ENCODE results near the gene NRG3.

The NRG3 gene

GRCh38 chr10:82552267-82552666, 677.3 kb downstream of the NRG3 start:
- TF ChIP-seq REST (IDR thresholded peaks at IDR 0.05; ENCODE audit: insufficient replicate concordance, low read depth) (no peak), GABPA (IDR thresholded peaks at IDR 0.05; ENCODE audit: low read depth) (no peak)
- Histone ChIP-seq H3K27me3 (ENCODE audit: insufficient read depth, poor library complexity, severe bottlenecking) (no peaks in the 10 kb centered on the region), H3K27ac (replicated peaks) (no peak overlapping the region), H3K4me3 (replicated peaks; ENCODE audit: insufficient read depth, low read length) (no peak overlapping the region)
- DNase-seq (ENCODE audit: low read depth in 1 of 2, low spot score in 1 of 2) = no peak

- Histone ChIP-seq H3K27ac (replicated peaks) (no peak overlapping the region), H3K27me3 (ENCODE audit: insufficient read depth, poor library complexity, severe bottlenecking) (no peaks in the 10 kb centered on the region), H3K4me3 (replicated peaks; ENCODE audit: insufficient read depth, low read length) (no peak overlapping the region)
- TF ChIP-seq REST (IDR thresholded peaks at IDR 0.05; ENCODE audit: insufficient replicate concordance, low read depth) = no peak
- no peak for TF ChIP-seq GABPA (IDR thresholded peaks at IDR 0.05; ENCODE audit: low read depth)
- no peak for TF ChIP-seq POLR2AphosphoS5 (IDR thresholded peaks at IDR 0.05; ENCODE audit: low read depth)
- TF ChIP-seq CTCF (IDR thresholded peaks at IDR 0.05; ENCODE audit: insufficient read depth, low read length) = no peak
- TF ChIP-seq SPI1 (IDR thresholded peaks at IDR 0.05; ENCODE audit: borderline replicate concordance, low read depth) = no peak
- DNase-seq (ENCODE audit: low read depth in 1 of 2, low spot score in 1 of 2) = no peak
Observed at GRCh38 chr10:82554381-82554780, 679.4 kb downstream of the NRG3 start.

GRCh38 chr10:82558014-82558607, 683.1 kb downstream of the NRG3 start:
- H3K27ac ChIP-seq (replicated peaks) = no peak overlapping the region
- H3K27me3 ChIP-seq (ENCODE audit: insufficient read depth, poor library complexity, severe bottlenecking) = no peaks in the 10 kb centered on the region
- TF ChIP-seq SPI1 (IDR thresholded peaks at IDR 0.05; ENCODE audit: borderline replicate concordance, low read depth) (no peak), GABPA (IDR thresholded peaks at IDR 0.05; ENCODE audit: low read depth) (no peak)
- no peak overlapping the region for H3K4me3 ChIP-seq (replicated peaks; ENCODE audit: insufficient read depth, low read length)
- DNase-seq (ENCODE audit: low read depth in 1 of 2, low spot score in 1 of 2) = no peak

GRCh38 chr10:82564353-82565196, 689.6 kb downstream of the NRG3 start:
- TF ChIP-seq POLR2AphosphoS5 (IDR thresholded peaks at IDR 0.05; ENCODE audit: low read depth) (no peak), CTCF (IDR thresholded peaks at IDR 0.05; ENCODE audit: insufficient read depth, low read length) (no peak), REST (IDR thresholded peaks at IDR 0.05; ENCODE audit: insufficient replicate concordance, low read depth) (no peak), SPI1 (IDR thresholded peaks at IDR 0.05; ENCODE audit: borderline replicate concordance, low read depth) (no peak), GABPA (IDR thresholded peaks at IDR 0.05; ENCODE audit: low read depth) (no peak)

More at GRCh38 chr10:82564353-82565196, 689.6 kb downstream of the NRG3 start:
- no peaks in the 10 kb centered on the region for H3K27me3 ChIP-seq (ENCODE audit: insufficient read depth, poor library complexity, severe bottlenecking)
- DNase-seq (ENCODE audit: low read depth in 1 of 2, low spot score in 1 of 2) = no peak
- no peak overlapping the region for H3K4me3 ChIP-seq (replicated peaks; ENCODE audit: insufficient read depth, low read length)
- H3K27ac ChIP-seq (replicated peaks) = no peak overlapping the region
